ENCODE measurements around the gene FBXO36.
"Not testable (repeated sequence)": the region's sequence is repeated elsewhere in the genome, so short reads cannot be mapped to it uniquely, and the experiment has no call there.

The FBXO36 gene

DNA sequence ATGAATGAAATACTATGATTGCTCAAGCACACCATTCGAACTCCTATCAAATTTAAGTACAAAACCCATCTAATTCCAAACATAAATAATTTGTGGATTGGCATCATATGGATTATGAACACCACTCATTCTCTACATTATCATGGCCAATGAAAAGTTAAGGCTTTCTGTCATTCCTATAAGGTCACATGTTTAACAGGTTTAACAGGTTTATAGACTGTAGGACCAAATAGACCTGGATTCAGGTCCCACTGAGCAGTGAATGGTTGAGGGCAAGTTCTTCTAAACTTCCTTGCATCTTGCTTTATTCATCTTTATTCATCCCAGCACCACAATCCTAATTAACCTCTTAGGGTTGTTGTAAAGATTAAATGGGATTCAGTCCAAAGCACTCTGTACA lies 33.4 kb downstream of the FBXO36 start:
- in situ Hi-C loops (cut with MboI; ENCODE audit: low sequenced_read_pairs, unreplicated experiment): no loop called here
- TF ChIP-seq, protein P1, sequence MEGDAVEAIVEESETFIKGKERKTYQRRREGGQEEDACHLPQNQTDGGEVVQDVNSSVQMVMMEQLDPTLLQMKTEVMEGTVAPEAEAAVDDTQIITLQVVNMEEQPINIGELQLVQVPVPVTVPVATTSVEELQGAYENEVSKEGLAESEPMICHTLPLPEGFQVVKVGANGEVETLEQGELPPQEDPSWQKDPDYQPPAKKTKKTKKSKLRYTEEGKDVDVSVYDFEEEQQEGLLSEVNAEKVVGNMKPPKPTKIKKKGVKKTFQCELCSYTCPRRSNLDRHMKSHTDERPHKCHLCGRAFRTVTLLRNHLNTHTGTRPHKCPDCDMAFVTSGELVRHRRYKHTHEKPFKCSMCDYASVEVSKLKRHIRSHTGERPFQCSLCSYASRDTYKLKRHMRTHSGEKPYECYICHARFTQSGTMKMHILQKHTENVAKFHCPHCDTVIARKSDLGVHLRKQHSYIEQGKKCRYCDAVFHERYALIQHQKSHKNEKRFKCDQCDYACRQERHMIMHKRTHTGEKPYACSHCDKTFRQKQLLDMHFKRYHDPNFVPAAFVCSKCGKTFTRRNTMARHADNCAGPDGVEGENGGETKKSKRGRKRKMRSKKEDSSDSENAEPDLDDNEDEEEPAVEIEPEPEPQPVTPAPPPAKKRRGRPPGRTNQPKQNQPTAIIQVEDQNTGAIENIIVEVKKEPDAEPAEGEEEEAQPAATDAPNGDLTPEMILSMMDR (IDR thresholded peaks at IDR 0.05; ENCODE audit: borderline replicate concordance, control extremely low read depth, extremely low read depth, insufficient read depth, missing control alignments): no peak
- DNase-seq (ENCODE audit: low spot score): no peak

DNA sequence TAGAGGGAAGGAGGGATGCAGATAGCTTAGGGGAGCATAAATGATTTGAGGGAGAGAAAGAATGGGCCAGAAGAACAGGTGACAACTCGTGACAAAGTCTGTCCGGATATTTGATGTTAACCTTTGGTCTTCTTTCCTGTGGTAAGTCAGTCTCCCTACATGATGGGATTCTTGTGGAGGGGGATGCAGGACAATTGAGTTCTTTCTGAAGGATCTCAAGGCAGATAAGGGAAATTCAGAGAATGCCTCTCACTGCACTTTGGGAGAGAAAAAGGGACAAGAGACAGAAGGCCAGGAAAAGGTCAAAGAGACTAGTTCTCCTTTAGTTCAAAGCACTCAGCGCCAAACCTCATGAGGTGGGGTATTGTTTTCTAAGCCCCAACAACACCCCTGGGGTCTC lies 34.2 kb downstream of the FBXO36 start:
- in situ Hi-C loops (cut with MboI; ENCODE audit: low sequenced_read_pairs, unreplicated experiment): no loop called here
- DNase-seq (ENCODE audit: low spot score): no peak
- TF ChIP-seq, protein P1 (IDR thresholded peaks at IDR 0.05; ENCODE audit: borderline replicate concordance, control extremely low read depth, extremely low read depth, insufficient read depth, missing control alignments): no peak

DNA sequence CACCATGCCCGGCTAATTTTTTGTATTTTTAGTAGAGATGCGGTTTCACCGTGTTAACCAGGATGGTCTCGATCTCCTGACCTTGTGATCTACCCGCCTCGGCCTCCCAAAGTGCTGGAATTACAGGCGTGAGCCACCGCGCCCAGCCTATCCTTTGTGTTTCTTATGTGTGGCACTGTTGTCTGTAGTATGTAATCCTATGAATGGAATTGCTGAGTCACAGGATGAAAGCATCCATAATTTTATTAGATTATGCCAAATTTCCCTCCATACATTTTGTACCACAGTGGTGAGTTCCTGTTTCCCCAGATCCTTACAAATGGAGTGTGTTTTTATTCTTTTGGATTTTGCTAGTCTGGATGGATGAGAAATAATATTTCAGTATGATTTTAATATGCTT lies 41.3 kb downstream of the FBXO36 start:
- in situ Hi-C loops (cut with MboI; ENCODE audit: low sequenced_read_pairs, unreplicated experiment); DNase-seq (ENCODE audit: low spot score): not testable (repeated sequence)

DNA sequence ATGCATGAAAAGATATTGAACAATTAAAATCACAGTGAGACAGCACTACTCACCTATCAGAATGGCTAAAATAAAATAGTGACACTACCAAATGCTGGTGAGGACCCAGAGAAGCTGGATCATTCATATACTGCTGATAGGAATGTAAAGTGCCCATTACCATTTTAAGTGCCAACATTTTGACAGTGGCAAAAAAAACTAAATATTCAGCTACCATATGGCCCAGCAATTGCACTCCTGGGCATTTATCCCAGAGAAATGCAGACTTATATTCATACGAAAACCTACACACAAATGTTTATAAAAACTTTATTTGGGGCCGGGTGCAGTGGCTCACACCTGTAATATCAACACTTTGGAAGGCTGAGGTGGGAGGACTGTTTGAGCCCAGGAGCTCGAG lies 47.6 kb downstream of the FBXO36 start:
- TF ChIP-seq, protein P1 (IDR thresholded peaks at IDR 0.05; ENCODE audit: borderline replicate concordance, control extremely low read depth, extremely low read depth, insufficient read depth, missing control alignments): no peak
- DNase-seq (ENCODE audit: low spot score): no peak
- in situ Hi-C loops (cut with MboI; ENCODE audit: low sequenced_read_pairs, unreplicated experiment): no loop called here

DNA sequence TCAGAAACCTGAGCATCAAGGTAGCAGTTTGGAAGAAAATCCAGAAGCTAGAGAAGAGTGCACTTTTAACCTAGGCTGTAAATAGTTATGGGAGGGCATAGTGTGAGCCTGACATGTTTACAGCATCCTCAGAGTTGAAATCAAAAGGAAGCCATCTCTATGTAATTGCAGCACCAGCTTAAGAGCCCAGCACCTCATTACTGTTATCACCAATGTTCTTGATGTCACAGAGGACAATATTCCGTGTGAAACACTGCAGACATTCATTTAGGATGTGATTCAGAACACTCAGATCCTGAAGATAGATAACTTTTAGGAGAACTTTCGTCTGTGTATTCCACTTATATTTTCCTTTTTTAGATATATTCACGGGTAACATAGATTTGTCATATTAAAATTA lies 48.1 kb downstream of the FBXO36 start:
- in situ Hi-C loops (cut with MboI; ENCODE audit: low sequenced_read_pairs, unreplicated experiment): no loop called here
- DNase-seq (ENCODE audit: low spot score): no peak
- TF ChIP-seq, protein P1 (IDR thresholded peaks at IDR 0.05; ENCODE audit: borderline replicate concordance, control extremely low read depth, extremely low read depth, insufficient read depth, missing control alignments): no peak

DNA sequence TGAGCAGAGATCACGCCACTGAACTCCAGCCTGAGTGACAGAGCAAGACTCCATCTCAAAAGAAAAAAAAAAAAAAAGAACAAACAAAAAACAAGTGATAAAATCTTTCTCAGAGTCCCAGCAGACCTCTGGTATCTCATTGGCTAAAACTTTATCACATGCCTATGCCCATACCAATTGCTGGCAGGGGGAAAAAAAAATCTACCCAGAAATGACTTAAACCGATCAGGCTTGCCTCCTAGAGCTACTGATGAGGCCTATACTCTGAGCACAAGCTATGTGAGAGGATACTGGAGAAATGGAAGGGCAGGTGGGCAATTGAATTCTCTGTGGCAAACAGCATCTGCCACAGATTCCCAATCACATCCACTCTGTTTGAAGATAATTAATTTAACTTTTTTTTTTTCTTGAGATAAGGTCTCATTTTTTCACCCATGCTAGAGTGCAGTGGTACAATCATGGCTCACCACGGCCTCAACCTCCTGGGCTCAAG lies 49.0 kb downstream of the FBXO36 start:
- DNase-seq (ENCODE audit: low spot score): no peak
- TF ChIP-seq, protein P1 (IDR thresholded peaks at IDR 0.05; ENCODE audit: borderline replicate concordance, control extremely low read depth, extremely low read depth, insufficient read depth, missing control alignments): no peak
- in situ Hi-C loops (cut with MboI; ENCODE audit: low sequenced_read_pairs, unreplicated experiment): no loop called here

DNA sequence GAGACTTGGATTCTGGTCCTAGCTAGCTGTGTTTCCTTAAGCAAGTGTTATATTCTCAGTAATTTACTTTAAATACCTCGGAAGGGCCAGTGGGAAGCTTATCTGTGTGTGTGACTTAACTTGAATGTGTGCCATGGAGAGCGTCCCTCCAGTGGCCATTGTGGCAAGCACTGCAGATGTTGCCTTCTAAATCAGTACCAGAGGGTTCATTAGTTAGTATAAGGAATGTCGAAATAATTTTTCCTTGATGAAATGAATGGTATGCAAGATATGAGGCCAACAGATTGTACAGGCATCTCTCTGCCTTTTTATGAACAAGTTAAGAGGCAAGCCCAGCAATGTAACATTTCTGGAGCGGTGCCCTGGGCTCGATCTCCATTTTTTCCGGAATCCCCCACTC lies 52.0 kb downstream of the FBXO36 start:
- DNase-seq (ENCODE audit: low spot score): no peak
- TF ChIP-seq, protein P1 (IDR thresholded peaks at IDR 0.05; ENCODE audit: borderline replicate concordance, control extremely low read depth, extremely low read depth, insufficient read depth, missing control alignments): no peak
- in situ Hi-C loops (cut with MboI; ENCODE audit: low sequenced_read_pairs, unreplicated experiment): no loop called here
